Suprapubic skin (tissue), 3 donors: ENCODE results near the gene RANBP3L.
"Not testable (repeated sequence)": the region's sequence is repeated elsewhere in the genome, so short reads cannot be mapped to it uniquely, and the experiment has no call there.

Source experiments
- CTCF ChIP-seq, 2 donors: fragments of 200-600 bp in 1 of 2; fragments of 450-650 bp in 1 of 2; sonication (generic) in 1 of 2; IDR thresholded peaks; one replicate each; pipeline ENCODE4 v1.5.1; 2016 to 2019; ENCODE audit warnings: antibody characterized with exemption in 2 of 2, mild to moderate bottlenecking in 1 of 2, moderate library complexity in 1 of 2
- EP300 ChIP-seq: sonication (generic); formaldehyde crosslinking; IDR thresholded peaks from one replicate; pipeline ENCODE4 v1.6.1; 2017; ENCODE audit warnings: antibody characterized with exemption

DNA sequence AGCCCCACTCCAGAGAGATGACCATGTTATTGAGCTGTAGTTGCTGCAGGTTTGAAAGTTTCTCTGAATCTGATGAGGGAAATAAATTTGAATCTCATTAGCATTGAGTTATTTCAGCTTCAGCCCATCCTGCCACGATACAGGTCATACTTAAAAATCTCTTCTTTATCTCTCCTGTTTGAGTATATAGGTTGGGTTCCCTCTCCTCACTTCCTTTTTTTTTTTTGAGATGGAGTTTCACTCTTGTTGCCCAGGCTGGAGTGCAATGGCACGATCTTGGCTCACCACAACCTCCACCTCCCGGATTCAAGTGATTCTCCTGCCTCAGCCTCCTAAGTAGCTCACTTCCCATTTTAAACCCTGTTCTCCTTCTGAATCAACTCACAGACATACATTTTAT is 17.9 kb downstream of the RANBP3L start:
- not testable (repeated sequence) for TF ChIP-seq EP300; CTCF (IDR thresholded peaks at IDR 0.05)
